Bronchial epithelial cell (primary cell): ENCODE results near the gene TMEFF2. TPM values are rescaled to one million over a fixed set of nuclear protein-coding genes. Genes with fewer than 3 reads are reported as not detected.

Experiments
- DNase-seq: peaks from one replicate; pipeline ENCODE4 v3.0.0-alpha.2; 2010; ENCODE audit warnings: low read depth
- FAIRE-seq: peaks from 2 replicates; lab custom pipeline; 2011; peaks lifted over from hg19 to GRCh38; lab: Jason Lieb, UNC
- H3K27me3 ChIP-seq: 2 replicates; pipeline ENCODE4 v1.5.1; 2011; ENCODE audit warnings: low read length; ENCODE audit not compliant: control insufficient read depth, insufficient read depth
- H3K36me3 ChIP-seq: 2 replicates; pipeline ENCODE4 v1.5.1; 2011; ENCODE audit warnings: low read length; ENCODE audit not compliant: control insufficient read depth, insufficient read depth
- H3K4me3 ChIP-seq: 2 replicates; pipeline ENCODE4 v1.5.1; 2011; ENCODE audit warnings: mild to moderate bottlenecking, low read depth, low read length, control low read depth
- CTCF ChIP-seq: IDR thresholded peaks from 2 replicates; pipeline ENCODE4 v1.5.1; 2011; ENCODE audit warnings: mild to moderate bottlenecking, moderate library complexity, low read length, control low read depth, inconsistent platforms; ENCODE audit not compliant: insufficient read depth, severe bottlenecking
- total RNA-seq: library from RNA; depleted of rRNA; stranded (reverse); fragments of >200 nt; gene quantifications from 2 replicates; pipeline ENCODE4 v1.2.1, GENCODE V29; 2014

Gene TMEFF2
- total RNA-seq, 1 donor from 2014 or later, result not detected

- TF ChIP-seq CTCF, result no peak
- Histone ChIP-seq H3K27me3 (no peaks in the 10 kb centered on the region), H3K4me3 (no peak overlapping the region), H3K36me3 (no peaks in the 10 kb centered on the region)
- DNase-seq (no peak), FAIRE-seq (no peak)
Observed at GRCh38 chr2:192072261-192072660, 122.5 kb downstream of the TMEFF2 start.

GRCh38 chr2:192070099-192070498, 124.6 kb downstream of the TMEFF2 start:
- no peak for FAIRE-seq
- no peak for TF ChIP-seq CTCF
- DNase-seq, result no peak
- Histone ChIP-seq H3K27me3 (no peaks in the 10 kb centered on the region), H3K4me3 (no peak overlapping the region), H3K36me3 (no peaks in the 10 kb centered on the region)

GRCh38 chr2:192069417-192069816, 125.3 kb downstream of the TMEFF2 start:
- Histone ChIP-seq H3K4me3 (no peak overlapping the region), H3K27me3 (no peaks in the 10 kb centered on the region), H3K36me3 (no peaks in the 10 kb centered on the region)
- no peak for FAIRE-seq
- no peak for DNase-seq
- TF ChIP-seq CTCF, result no peak

- no peak for FAIRE-seq
- TF ChIP-seq CTCF, result no peak
Observed at GRCh38 chr2:192068966-192069365, 125.8 kb downstream of the TMEFF2 start.

GRCh38 chr2:192067631-192068030, 127.1 kb downstream of the TMEFF2 start:
- DNase-seq (no peak), FAIRE-seq (no peak)
- Histone ChIP-seq H3K4me3 (no peak overlapping the region), H3K27me3 (no peaks in the 10 kb centered on the region), H3K36me3 (no peaks in the 10 kb centered on the region)
- TF ChIP-seq CTCF, result no peak

More at GRCh38 chr2:192068966-192069365, 125.8 kb downstream of the TMEFF2 start:
- Histone ChIP-seq H3K36me3 (no peaks in the 10 kb centered on the region), H3K4me3 (no peak overlapping the region), H3K27me3 (no peaks in the 10 kb centered on the region)
- no peak for DNase-seq

- no peaks in the 10 kb centered on the region for H3K36me3 ChIP-seq
- TF ChIP-seq CTCF, result no peak
- no peaks in the 10 kb centered on the region for H3K27me3 ChIP-seq
- DNase-seq, result no peak
- no peak for FAIRE-seq
- H3K4me3 ChIP-seq, result no peak overlapping the region
Observed at GRCh38 chr2:192064459-192064858, 130.3 kb downstream of the TMEFF2 start.
